Stimulated activated CD8-positive, alpha-beta memory T cell treated with anti-CD3 and anti-CD28 coated beads, Interleukin-12 subunit alpha, Interleukin-12 subunit beta, amount 100 ng/mL, for 1 hour (primary cell): ENCODE results near the gene PRMT7.

Experiments
- DNase-seq: peaks from one replicate; pipeline ENCODE4 v3.0.0-alpha.2; 2020; ENCODE audit warnings: low read depth

The PRMT7 gene

DNA sequence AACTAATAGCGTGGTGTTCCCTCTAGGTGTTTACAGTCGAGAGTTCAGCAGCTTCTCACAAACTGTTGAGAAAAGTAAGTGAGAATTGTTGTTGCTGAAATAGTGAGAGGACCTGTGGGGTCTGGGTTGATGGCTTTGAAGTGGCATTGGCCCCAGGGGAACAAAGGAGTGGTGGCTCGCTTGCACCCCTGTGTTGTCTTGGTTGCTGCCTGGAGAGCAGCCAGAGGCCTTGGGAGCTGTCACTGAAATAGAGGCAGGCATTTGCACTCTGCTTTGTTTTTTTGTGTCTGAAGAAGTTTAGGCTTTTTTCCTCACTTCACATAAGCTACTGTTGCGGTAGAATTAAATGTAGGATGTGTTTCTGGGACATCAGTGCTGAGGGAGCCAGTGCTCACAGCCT, 36.8 kb downstream of the PRMT7 start:
- no peak for DNase-seq

DNA sequence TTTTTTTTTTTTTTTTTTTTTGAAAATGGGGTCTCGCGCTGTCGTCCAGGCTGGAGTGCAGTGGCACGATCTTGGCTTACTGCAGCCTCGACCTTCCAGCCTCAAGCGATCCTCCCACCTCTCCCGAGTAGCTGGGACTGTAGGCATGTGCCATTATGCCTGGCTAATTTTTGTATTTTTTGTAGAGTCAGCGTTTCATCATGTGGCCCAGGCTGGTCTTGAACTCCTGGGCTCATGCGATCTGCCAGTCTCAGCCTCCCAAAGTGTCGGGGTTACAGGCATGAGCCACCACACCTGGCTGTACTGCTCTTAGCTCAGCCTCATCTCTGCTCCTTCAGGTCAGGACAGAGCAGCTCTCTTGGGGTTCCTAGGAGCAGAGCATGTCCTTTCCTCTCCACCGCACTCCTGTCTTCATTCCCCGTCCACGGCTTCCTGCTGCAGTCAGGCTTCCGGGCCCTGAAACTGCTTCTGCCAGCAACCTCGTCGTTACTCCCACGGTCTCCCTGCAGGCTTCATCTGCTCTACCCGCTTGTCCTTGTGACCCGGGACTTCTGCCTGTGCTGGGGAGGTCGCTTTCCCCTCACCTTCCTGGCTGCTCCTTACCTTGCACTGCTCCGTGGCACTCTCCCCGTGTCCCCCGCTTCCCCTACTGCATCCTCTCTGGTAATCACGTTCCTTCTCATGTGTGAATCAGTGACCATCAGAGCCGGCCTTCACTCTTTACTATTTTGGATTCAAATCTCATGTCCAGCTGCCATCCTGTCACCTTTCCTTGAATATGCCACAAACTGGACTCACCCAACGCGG, 38.0 kb downstream of the PRMT7 start:
- DNase-seq: no peak

DNA sequence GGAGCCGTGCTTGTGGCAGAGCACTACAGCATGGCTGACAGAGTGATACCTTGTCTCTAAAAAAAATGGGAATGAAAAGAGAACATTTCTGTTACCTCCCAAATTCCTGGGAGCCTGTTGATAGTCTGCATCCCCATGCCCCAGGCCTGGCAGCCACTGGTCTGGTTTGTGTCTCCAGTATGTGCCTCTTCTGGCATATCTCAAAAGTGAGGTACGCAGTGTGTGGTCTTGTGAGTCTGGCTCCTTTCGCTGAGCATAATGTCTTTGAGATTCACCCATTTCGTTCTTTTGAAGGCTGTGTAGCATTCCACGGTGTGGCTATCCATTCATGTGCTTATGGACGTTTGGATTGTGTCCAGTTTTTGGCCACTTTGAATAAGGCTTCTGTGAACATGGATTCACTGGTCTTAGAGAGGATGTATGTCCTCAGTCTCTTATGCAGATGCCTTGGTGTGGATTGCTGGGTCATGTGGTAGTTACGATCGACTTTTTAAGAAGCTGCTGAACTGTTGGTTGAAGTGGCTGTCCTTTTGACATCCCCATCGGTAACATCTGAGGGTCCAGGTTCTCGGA, 39.1 kb downstream of the PRMT7 start:
- DNase-seq: no peak

DNA sequence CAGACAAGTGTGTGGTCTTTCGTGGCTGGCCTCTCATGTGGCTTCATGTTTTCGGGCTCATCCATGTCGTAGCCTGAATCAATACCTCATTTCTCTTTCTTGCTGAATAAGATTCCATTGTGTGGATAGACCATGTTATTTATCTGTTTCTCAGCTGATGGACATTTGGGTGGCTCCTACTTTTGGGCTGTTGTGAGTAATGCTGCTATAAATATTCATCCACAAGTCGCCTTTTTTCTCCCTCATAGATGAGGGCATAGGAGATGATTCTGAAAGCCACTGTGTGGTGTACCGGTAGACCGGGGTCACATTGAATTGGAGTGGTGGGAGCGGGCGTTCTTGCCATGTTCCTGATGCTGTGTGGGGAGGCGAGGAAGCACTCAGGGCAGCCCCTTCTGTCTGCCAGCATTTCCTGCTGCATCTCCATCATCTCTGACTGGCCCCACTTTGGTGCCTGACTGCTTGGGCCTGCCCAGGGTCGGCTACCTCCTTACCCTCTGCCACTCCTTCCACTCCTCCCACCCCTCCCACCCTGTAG, 40.1 kb downstream of the PRMT7 start:
- no peak for DNase-seq

DNA sequence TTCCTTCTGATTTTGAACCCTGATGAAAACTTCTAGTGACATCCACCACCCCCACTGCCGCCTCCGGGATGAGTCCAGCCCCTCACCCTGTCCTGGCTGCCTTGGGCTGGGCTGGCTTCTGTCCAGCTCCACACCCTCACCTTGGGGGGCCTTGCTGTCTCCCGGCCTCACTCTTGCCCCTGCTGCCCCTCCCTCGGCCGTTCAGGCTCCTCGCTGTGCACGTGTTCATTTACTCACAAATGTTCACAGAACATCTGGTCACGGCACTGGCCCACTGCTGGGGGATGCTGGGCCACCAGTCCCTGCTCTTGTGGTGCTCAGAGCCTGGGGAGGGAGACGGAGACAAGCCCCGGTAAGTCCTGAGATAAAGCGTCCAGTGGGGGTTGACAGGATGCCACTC, 40.6 kb downstream of the PRMT7 start:
- no peak for DNase-seq

DNA sequence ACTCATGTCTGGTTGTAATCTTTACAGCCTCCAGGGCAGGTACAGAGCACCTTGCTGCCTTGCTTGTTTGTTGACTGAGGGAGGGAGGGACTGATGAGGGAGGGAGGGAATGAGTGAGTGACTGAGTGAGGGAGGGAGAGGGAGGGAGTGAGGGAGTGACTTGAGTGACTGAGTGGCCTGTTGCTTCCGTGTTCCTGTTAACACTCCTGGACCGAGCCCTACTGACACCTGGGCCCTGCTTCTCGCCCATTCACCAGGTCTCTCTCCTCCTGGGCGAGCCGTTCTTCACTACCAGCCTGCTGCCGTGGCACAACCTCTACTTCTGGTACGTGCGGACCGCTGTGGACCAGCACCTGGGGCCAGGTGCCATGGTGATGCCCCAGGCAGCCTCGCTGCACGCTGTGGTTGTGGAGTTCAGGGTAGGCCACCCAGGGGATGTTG, 41.2 kb downstream of the PRMT7 start:
- DNase-seq: no peak

DNA sequence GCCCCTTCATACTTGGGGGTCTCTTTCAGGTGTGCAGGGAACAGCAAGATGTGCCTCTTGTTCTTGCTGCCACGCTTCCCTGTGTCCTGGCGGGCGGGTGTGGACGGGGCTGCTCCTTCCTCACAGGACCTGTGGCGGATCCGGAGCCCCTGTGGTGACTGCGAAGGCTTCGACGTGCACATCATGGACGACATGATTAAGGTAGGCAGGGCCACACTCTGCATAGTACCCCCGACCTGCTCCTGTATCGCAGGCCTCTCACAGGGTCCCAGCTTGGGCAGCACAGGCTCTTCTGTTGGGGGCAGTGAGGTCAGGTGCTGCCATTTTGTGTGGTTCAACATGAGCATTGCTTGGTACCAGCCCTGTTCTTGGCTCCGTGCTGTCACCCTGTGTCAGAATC, 42.5 kb downstream of the PRMT7 start:
- no peak for DNase-seq

DNA sequence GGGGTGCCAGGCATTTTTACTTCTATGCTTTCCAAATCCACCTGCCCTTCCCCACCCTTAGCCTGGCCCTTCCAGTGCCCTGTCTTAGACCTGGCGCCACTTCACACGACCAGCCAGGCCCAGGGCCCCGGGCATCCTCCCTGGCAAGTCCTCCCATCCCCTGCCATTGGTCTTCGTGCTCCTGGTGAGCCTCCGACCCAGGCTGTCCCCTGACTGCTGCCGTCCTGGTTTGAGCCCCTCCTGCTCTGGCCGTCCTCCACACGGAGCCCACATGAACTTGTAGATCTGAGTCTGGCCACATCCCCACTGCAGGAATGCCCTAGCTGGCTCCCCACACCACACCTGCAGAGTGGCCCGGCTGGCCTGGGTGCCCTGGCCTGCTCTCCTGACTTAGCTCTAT, 44.0 kb downstream of the PRMT7 start:
- DNase-seq: no peak

DNA sequence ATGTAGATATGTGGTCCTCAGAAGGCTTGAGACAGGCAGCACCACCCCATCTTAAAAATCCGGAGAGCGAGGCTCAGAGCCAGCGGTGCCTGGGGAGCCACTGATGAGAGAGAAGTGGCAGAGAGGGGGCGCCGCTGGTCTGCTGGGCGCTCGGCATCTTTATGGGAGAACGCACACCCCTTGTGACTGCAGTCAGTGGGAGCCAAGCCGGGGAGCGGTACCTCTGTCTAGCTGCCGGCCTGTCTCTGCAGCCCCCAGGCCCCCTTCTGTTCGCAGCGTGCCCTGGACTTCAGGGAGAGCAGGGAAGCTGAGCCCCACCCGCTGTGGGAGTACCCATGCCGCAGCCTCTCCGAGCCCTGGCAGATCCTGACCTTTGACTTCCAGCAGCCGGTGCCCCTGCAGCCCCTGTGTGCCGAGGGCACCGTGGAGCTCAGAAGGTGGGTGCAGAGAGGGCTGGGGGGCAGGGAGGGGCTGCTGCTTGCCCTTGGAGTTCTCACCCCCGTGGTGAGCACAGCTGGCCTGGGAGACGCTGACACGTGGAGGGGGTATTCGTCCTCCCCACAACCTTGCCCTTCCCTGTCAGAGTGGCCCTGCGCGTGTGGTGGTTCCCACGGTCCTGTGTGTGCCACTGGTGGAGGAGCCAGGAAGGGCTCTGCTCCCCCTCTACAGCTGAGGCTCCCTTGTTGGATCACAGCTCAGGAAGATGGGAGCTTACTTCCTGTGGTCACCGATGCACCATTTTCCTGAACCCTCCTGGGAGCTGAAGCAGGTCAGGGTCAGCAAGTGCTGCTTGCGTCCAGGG, 44.8 kb downstream of the PRMT7 start:
- DNase-seq: no peak

DNA sequence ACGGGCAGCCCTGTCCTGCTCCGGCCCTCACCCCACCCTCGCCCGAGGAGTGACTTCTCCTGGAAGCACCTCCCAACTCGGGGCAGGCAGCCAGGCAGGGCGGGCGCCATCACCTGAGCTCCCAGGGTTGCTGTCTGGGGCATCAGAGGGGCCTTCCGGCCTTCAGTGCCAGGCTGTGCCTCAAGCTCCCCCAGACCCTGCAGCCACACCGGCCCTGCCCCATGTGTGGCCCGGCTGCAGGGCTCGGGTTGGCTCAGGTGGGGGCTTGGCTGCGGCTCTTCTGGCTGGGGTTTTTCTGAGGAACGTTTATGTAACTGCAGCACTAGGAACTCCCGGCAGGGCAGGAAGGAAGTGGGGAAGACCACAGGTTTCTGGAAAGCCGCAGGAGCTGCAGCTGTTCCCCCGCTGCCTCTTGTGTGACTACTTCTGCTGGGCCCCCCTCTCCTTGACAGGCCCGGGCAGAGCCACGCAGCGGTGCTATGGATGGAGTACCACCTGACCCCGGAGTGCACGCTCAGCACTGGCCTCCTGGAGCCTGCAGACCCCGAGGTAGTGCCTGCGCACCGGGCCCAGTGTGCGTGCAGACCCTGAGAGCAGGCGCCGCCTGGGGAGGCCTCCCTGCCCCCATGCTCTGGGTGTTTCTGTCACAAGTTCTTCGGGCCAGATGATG, 45.6 kb downstream of the PRMT7 start:
- DNase-seq: peak; percentile 39

DNA sequence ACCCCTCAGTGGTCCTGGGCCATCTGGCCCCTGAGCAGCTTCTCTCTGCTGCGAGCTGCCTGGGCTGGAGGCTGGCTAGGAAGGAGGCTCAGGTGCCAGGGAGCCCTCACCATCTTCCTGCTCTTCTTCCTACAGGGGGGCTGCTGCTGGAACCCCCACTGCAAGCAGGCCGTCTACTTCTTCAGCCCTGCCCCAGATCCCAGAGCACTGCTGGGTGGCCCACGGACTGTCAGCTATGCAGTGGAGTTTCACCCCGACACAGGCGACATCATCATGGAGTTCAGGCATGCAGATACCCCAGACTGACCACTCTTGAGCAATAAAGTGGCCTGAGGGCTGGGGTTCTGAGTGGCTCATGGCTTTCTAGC, 46.1 kb downstream of the PRMT7 start:
- no peak for DNase-seq

DNA sequence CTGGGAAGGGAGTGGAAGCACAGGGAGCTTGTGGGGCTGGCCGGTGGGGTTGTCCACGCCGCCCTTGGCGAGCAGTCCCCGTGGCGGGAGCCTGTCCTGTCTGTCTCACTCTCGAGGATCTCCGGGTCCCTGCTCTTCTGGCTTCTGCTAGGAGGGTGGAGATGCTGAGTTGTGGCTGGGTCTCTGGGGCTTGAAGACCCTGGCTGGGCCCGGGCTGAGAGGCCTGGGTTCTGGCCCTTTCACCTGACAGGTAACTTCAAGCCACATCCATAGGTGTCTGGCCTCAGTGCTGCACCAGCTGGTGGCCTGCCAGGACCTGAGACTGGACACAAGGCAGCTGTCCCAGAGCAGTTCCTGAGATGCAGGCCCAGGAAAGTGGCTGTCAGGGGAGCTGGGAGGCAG, 46.7 kb downstream of the PRMT7 start:
- DNase-seq: no peak

DNA sequence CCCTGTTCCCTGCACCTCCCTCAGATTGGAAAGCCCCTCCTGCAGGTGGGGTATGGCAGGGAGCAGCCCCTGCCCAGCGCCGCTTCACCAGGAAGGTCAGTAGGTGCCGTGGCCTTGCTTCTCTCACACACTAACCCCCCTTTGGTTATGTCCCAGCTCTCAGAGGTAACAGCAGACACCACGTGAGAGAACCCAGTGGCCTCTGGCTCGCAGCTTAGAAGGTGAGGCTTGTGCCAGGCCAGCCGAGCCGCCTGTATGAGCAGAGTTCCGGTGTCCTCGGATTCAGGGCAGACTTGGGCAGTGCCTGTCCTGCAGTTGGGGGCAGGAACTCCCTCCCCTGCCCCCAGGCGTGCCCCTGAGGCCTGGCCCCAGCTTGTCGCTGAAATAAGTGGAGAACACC, 47.1 kb downstream of the PRMT7 start:
- DNase-seq: no peak

DNA sequence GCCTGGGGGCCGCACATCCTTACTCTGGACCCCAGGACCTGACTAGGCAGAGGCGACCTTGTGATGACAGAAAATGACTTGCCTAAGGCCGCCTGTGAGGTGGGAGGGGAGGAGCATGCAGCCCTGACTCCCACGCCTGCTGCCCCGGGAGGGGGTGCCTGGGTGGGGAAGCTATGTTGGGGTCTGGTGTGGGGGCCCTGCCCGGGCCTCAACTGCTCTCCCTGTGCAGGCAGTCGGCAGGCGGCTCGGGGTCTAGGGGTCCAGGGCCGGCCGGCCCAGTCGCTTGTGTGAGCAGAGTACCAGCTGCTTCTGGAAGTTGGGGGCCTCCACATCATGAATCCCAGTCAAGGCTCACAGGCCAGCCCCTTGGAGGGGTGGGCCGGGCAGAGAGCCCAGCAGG, 48.1 kb downstream of the PRMT7 start:
- no peak for DNase-seq

DNA sequence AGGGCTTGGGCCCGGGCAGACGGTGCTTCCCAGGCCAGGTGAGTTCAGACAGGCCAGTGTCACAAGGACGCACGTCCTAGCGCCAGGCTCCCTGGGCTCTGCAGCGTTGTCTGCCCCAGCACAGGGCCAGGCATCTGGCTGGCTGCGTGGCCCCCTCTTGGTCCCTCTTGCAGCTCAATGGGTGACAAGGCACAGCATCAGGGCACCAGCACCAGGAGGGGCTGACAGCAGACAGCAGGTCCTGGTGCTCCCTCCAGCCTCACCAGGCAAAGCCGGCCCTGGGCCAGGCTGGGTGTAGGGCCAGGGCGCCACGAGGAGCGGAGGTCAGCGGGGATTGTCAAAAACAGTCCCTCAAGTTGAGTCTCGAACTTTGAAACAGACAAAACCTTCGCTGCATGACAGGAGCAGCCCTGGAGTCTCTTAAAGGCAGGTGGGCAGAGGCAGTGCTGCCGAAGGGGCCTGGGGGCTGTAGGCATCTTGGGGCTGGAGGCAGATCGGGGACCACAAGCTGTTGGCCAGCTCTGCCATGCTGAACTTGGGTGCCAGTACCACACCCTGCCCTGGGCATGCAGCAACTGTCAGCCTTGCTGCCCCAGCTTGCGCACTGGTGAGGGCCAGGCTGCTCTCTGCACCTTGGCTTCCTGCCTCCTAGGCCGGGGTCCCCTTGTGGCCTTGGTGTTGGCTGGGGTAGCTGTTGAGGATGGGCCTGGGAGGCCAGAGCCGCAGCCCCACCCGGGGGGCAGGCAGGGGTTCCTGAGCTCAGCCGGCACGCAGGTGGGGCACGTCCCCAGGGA, 48.8 kb downstream of the PRMT7 start:
- DNase-seq: no peak

DNA sequence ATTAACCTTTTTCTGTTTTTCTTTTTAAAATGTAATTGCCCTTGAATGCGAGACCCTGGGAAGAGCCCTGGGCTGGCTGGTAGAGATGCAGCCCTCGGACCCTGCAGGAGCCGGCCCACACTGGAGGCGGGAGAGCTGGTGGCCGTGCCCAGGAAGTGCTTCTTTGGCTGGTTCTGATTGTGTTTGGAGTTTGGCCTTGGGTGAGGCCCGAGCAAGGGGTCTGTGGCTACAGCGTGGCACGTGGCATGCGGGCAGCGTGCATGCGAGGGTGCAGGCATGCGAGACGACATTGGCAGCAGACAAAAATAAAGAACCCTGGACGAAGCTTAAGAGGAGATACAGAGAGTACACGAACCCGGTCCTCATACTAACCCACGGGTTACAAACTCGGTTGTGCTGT, 49.7 kb downstream of the PRMT7 start:
- no peak for DNase-seq

DNA sequence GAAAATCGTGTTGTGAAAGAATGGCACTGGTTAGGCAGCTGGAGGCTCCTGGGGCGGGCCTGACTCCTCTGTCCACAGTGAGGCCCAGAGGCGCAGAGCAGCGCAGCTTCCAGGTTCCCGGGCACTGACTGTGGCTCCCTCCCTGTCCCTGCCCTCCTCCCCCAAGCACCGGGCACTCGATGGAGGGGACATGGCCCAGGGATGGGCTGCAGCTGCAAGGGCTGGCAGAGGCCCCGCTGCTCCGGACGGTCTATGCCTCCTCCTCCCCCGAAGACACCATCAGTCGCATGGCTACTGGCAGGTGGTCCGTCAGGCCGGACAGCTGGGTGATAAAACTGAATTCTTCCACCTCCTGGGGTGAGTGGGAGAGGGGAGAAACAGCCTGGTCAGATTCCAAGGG, 50.1 kb downstream of the PRMT7 start:
- DNase-seq: no peak

DNA sequence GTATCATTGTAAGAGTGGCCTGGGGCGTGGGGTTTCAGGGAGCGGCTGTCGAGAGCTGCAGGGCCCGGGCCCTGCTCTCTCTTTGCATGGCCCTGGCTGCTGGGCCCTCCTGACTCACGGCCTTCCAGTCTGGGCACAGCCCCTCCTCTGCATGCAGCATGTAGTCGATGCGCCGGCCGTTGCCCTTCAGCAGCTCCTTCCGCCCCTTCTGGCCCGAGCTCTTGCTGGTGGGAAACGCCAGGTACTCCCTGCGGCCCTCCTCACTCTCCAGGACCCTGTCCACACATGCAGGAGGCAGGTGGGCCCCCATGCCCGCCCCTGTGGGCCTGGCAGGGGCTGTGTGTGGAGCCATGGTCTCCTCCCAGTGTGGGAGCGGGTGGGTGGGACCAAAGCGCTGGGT, 50.7 kb downstream of the PRMT7 start:
- DNase-seq: no peak

DNA sequence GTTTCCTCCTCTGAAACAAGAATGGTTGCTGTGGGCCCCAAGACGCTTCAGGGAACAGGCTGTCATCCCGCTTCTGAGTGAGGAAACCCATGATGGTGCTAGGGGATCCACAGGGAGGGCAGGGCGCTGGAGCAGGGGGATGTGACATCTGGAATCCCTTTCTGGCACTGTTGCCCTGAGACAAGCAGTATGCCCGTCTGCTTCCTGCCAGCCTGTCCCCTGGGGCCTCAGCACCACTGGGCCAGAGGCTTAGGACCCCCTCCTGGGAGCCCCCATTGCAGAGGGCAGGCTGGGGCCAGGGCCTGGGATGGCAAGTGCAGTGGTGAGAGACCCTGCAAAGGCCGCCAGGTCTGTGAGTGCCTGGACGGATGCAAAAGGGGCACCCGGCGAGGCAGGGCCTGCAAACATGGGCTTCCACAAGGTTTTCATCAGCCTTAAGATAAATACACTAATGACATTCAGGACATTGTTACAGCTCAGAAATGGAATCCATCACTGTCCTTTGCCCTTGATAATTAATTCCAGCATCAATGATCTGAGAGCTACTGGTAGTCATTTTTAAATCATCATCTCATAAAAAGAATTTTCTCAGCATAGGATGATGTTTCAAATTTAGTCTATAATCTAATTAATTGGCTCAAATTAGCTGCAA, 51.6 kb downstream of the PRMT7 start:
- no peak for DNase-seq

DNA sequence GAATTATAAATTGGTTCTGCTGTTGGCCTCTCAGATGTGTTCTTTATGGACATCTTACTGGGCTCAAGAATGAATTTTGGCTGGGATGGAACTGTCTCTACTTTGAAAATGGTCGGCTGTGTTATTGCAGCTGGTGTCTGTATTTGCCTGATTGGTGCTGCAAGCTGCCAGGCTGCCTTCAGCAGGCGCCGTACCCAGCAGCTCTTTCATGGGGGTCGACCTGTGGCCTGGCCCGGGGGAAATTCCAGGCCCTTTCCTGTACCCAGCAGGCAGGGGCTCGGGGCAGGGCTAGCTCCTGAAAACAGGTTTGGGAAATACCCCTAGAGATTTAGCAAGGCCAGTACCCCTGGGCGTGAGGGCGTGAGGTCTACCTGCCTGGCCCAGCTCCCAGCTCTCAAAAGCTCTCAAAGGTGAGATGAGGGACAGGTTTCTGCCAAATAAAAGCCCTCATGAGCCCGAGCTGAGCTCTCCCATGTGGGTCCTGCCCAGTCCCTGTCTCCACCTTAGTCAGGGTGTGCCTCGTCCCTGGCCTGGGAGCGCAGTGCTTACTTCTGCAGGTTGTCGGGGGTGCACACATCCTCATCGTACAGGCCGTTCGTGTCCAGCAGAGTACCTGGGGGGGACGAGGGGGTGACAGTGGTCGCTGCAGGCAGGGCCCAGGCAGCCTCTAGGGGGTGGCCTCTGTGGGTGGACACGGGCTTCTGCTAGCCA, 52.3 kb downstream of the PRMT7 start:
- DNase-seq: no peak
